Fibroblast of upper back skin (primary cell): Measurements from ENCODE around the gene TWSG1.
"Not testable (repeated sequence)": the region's sequence is repeated elsewhere in the genome, so short reads cannot be mapped to it uniquely, and the experiment has no call there.

Source experiments
- DNase-seq: peaks from one replicate; pipeline ENCODE4 v3.0.0-alpha.2; 2013

TWSG1 gene

GRCh38 chr18:9336827-9337226, 2.3 kb downstream of the TWSG1 start:
- no peak for DNase-seq

- DNase-seq: peak; percentile 50
These were observed 3.3 kb downstream of the TWSG1 start for GRCh38 chr18:9337873-9338272.

- DNase-seq: no peak
These were observed 5.9 kb downstream of the TWSG1 start for GRCh38 chr18:9340472-9340871.

GRCh38 chr18:9343577-9343976, 9.0 kb downstream of the TWSG1 start:
- DNase-seq: no peak

- no peak for DNase-seq
These were observed 12.2 kb downstream of the TWSG1 start for GRCh38 chr18:9346775-9347174.

- peak; percentile 50 for DNase-seq
These were observed 13.6 kb downstream of the TWSG1 start for GRCh38 chr18:9348079-9348671.

- DNase-seq: no peak
These were observed 14.2 kb downstream of the TWSG1 start for GRCh38 chr18:9348766-9349165.

GRCh38 chr18:9353596-9353995, 19.0 kb downstream of the TWSG1 start:
- no peak for DNase-seq

- no peak for DNase-seq
These were observed 19.7 kb downstream of the TWSG1 start for GRCh38 chr18:9354256-9354655.

- DNase-seq: no peak
These were observed 22.4 kb downstream of the TWSG1 start for GRCh38 chr18:9356976-9357375.

GRCh38 chr18:9359796-9360195, 25.2 kb downstream of the TWSG1 start:
- DNase-seq: no peak

GRCh38 chr18:9361191-9361590, 26.6 kb downstream of the TWSG1 start:
- DNase-seq: no peak

GRCh38 chr18:9362869-9363268, 28.3 kb downstream of the TWSG1 start:
- DNase-seq: no peak

GRCh38 chr18:9364242-9364641, 29.7 kb downstream of the TWSG1 start:
- no peak for DNase-seq

GRCh38 chr18:9365406-9365805, 30.8 kb downstream of the TWSG1 start:
- DNase-seq: peak; percentile 34

GRCh38 chr18:9366126-9366714, 31.6 kb downstream of the TWSG1 start:
- DNase-seq: peak; percentile 35

GRCh38 chr18:9373254-9373653, 38.7 kb downstream of the TWSG1 start:
- DNase-seq: not testable (repeated sequence)

GRCh38 chr18:9379118-9379517, 44.5 kb downstream of the TWSG1 start:
- no peak for DNase-seq

- DNase-seq: no peak
These were observed 45.5 kb downstream of the TWSG1 start for GRCh38 chr18:9380101-9380500.

- DNase-seq: peak; percentile 58
These were observed 46.2 kb downstream of the TWSG1 start for GRCh38 chr18:9380621-9381395.

GRCh38 chr18:9386879-9387278, 52.3 kb downstream of the TWSG1 start:
- no peak for DNase-seq

GRCh38 chr18:9387891-9388290, 53.3 kb downstream of the TWSG1 start:
- DNase-seq: no peak

- DNase-seq: no peak
These were observed 55.1 kb downstream of the TWSG1 start for GRCh38 chr18:9389706-9390105.

- no peak for DNase-seq
These were observed 58.2 kb downstream of the TWSG1 start for GRCh38 chr18:9392726-9393125.
